Tibial nerve (tissue), 4 donors: ENCODE data around the gene CA5B.

Experiments used
- EP300 ChIP-seq, 2 donors: sonication (generic); formaldehyde crosslinking; IDR thresholded peaks; one replicate each; pipeline ENCODE4 v1.6.1; 2017; ENCODE audit warnings: antibody characterized with exemption in 2 of 2, mild to moderate bottlenecking in 1 of 2
- POLR2A ChIP-seq, 2 donors: fragments of 450-650 bp; IDR thresholded peaks; one replicate each; pipeline ENCODE4 v1.6.1; 2017; ENCODE audit warnings: antibody characterized with exemption in 2 of 2, mild to moderate bottlenecking in 2 of 2, moderate library complexity in 2 of 2
- TF ChIP-seq, protein P1 (sequence below), 5 experiments: fragments of 200-600 bp in 3 of 5; fragments of 450-650 bp in 2 of 5; sonication (generic) in 3 of 5; IDR thresholded peaks; one replicate each; pipeline ENCODE4 v1.5.1; 2016 to 2019; ENCODE audit warnings: antibody characterized with exemption in 5 of 5, mild to moderate bottlenecking in 3 of 5, moderate library complexity in 2 of 5

DNA sequence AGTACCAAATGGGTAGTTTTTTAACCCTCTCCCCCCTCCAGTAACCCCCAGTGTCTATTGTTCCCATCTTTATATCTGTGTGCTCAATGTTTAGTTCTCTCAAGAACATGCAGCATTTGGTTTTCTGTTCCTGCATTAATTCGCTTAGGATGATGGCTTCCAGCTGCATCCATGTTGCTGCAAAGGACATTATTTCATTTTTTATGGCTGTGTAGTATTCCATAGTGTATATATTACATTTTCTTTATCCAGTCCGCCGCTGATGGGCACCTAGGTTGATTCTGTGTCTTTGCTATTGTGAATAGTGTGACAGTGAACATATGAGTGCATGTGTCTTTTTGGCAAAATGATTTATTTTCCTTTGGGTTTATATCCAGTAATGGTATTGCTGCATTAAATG, 41.6 kb upstream of the CA5B start:
- TF ChIP-seq, protein P1, sequence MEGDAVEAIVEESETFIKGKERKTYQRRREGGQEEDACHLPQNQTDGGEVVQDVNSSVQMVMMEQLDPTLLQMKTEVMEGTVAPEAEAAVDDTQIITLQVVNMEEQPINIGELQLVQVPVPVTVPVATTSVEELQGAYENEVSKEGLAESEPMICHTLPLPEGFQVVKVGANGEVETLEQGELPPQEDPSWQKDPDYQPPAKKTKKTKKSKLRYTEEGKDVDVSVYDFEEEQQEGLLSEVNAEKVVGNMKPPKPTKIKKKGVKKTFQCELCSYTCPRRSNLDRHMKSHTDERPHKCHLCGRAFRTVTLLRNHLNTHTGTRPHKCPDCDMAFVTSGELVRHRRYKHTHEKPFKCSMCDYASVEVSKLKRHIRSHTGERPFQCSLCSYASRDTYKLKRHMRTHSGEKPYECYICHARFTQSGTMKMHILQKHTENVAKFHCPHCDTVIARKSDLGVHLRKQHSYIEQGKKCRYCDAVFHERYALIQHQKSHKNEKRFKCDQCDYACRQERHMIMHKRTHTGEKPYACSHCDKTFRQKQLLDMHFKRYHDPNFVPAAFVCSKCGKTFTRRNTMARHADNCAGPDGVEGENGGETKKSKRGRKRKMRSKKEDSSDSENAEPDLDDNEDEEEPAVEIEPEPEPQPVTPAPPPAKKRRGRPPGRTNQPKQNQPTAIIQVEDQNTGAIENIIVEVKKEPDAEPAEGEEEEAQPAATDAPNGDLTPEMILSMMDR (IDR thresholded peaks at IDR 0.05): no peak
- TF ChIP-seq POLR2A (IDR thresholded peaks at IDR 0.05): no peak
- TF ChIP-seq EP300 (IDR thresholded peaks at IDR 0.05): no peak
